OCI-LY1 (cell line): ENCODE results near the gene INTS15.

Experiments used
- H2AFZ ChIP-seq: fragments of 200-600 bp; sonication (generic), shearing (Covaris generic); 2 replicates; pipeline ENCODE4 v1.6.0; 2014; ENCODE audit warnings: antibody characterized with exemption, mild to moderate bottlenecking, low read length
- H3F3A ChIP-seq: fragments of 200-600 bp; sonication (generic), shearing (Covaris generic); 2 replicates; pipeline ENCODE4 v1.6.0; 2014; ENCODE audit warnings: mild to moderate bottlenecking, antibody characterized with exemption, low read length, moderate library complexity; ENCODE audit not compliant: insufficient read depth
- H3K27ac ChIP-seq: fragments of 200-600 bp; sonication (generic); 2 replicates; pipeline ENCODE4 v1.5.1; 2014; ENCODE audit warnings: low read length, mixed run types, mild to moderate bottlenecking, low read depth; ENCODE audit not compliant: poor library complexity, severe bottlenecking
- H3K27me3 ChIP-seq: fragments of 200-600 bp; sonication (generic); 2 replicates; pipeline ENCODE4 v1.6.0; 2014; ENCODE audit warnings: antibody characterized with exemption, mild to moderate bottlenecking, low read length, moderate library complexity; ENCODE audit not compliant: insufficient read depth
- H3K36me3 ChIP-seq: fragments of 200-600 bp; sonication (generic); 2 replicates; pipeline ENCODE4 v1.6.1; 2014; ENCODE audit warnings: mild to moderate bottlenecking, antibody characterized with exemption, low read length, moderate library complexity, mixed read lengths; ENCODE audit not compliant: insufficient read depth
- H3K4me1 ChIP-seq: fragments of 200-600 bp; sonication (generic); 2 replicates; pipeline ENCODE4 v1.5.1; 2014; ENCODE audit warnings: mild to moderate bottlenecking, low read length, moderate library complexity; ENCODE audit not compliant: insufficient read depth, severe bottlenecking
- H3K4me2 ChIP-seq: fragments of 200-600 bp; sonication (generic), shearing (Covaris generic); 2 replicates; pipeline ENCODE4 v1.6.1; 2014; ENCODE audit warnings: low read length
- H3K4me3 ChIP-seq: fragments of 200-600 bp; sonication (generic); 2 replicates; pipeline ENCODE4 v1.5.1; 2014; ENCODE audit warnings: low read length, low read depth, mild to moderate bottlenecking, mixed read lengths; ENCODE audit not compliant: poor library complexity, severe bottlenecking
- H3K79me2 ChIP-seq: fragments of 200-600 bp; shearing (Covaris generic); 2 replicates; pipeline ENCODE4 v1.6.1; 2016; ENCODE audit warnings: mixed run types, low read length, mixed read lengths; ENCODE audit not compliant: insufficient read depth
- H3K9ac ChIP-seq: fragments of 200-600 bp; sonication (generic), shearing (Covaris generic); 2 replicates; pipeline ENCODE4 v1.6.1; 2014; ENCODE audit warnings: mild to moderate bottlenecking, low read length, mixed read lengths
- H3K9me2 ChIP-seq: fragments of 200-600 bp; sonication (generic), shearing (Covaris generic); 2 replicates; pipeline ENCODE4 v1.6.1; 2014; ENCODE audit warnings: low read depth, mild to moderate bottlenecking, low read length, mixed read lengths
- H3K9me3 ChIP-seq: fragments of 200-600 bp; shearing (Covaris generic); 2 replicates; pipeline ENCODE4 v1.6.1; 2014; ENCODE audit warnings: low read length, mixed read lengths
- H4K20me1 ChIP-seq: fragments of 200-600 bp; sonication (generic), shearing (Covaris generic); 2 replicates; pipeline ENCODE4 v1.6.0; 2016; ENCODE audit warnings: mild to moderate bottlenecking, low read length; ENCODE audit not compliant: insufficient read depth
- CTCF ChIP-seq: fragments of 200-600 bp; sonication (generic), shearing (Covaris generic); IDR thresholded peaks from 2 replicates; pipeline ENCODE4 v1.5.1; 2017; ENCODE audit warnings: mild to moderate bottlenecking, antibody characterized with exemption, low read length, moderate library complexity, mixed read lengths
- EZH2 ChIP-seq: fragments of 200-600 bp; sonication (generic), shearing (Covaris generic); IDR thresholded peaks from 2 replicates; pipeline ENCODE4 v1.8.0; 2017; ENCODE audit warnings: borderline replicate concordance, mixed run types, mild to moderate bottlenecking, antibody characterized with exemption, low read length, moderate library complexity, mixed read lengths

INTS15 gene

GRCh38 chr7:6647541-6647940 is 57.7 kb downstream of the INTS15 start:
- Histone ChIP-seq H4K20me1 (no peaks in the 10 kb centered on the region), H3K36me3 (peaks cover 91% of the 10 kb centered on the region), H3K9ac (no peak overlapping the region), H3K4me2 (no peak overlapping the region), H3K4me1 (no peaks in the 10 kb centered on the region), H3K4me3 (no peak overlapping the region), H3K27ac (no peak overlapping the region), H3K9me2 (no peaks in the 10 kb centered on the region), H3K27me3 (no peaks in the 10 kb centered on the region), H3K9me3 (0 out of 2 replicates have a peak, but pooled peaks cover 4% of the 10 kb centered on the region), H3K79me2 (no peaks in the 10 kb centered on the region), H3F3A (no peaks in the 10 kb centered on the region), H2AFZ (no peak overlapping the region)
- TF ChIP-seq EZH2 (no peak), CTCF (no peak)

- Histone ChIP-seq H3K79me2 (no peaks in the 10 kb centered on the region), H3K4me1 (no peaks in the 10 kb centered on the region), H2AFZ (no peak overlapping the region), H4K20me1 (no peaks in the 10 kb centered on the region), H3K9me3 (0 out of 2 replicates have a peak, but pooled peaks cover 4% of the 10 kb centered on the region), H3K4me2 (no peak overlapping the region), H3K9ac (no peak overlapping the region), H3K9me2 (no peaks in the 10 kb centered on the region), H3K4me3 (no peak overlapping the region), H3K27me3 (no peaks in the 10 kb centered on the region), H3K27ac (no peak overlapping the region), H3K36me3 (peaks cover 91% of the 10 kb centered on the region), H3F3A (no peaks in the 10 kb centered on the region)
- TF ChIP-seq CTCF = no peak
- TF ChIP-seq EZH2 = no peak
These were observed 58.4 kb downstream of the INTS15 start for GRCh38 chr7:6648066-6648814.

GRCh38 chr7:6648815-6649104 is 58.9 kb downstream of the INTS15 start:
- H3K27me3 ChIP-seq = no peaks in the 10 kb centered on the region
- H3K4me3 ChIP-seq = no peak overlapping the region
- no peaks in the 10 kb centered on the region for H3K79me2 ChIP-seq
- H3K9ac ChIP-seq = no peak overlapping the region
- no peaks in the 10 kb centered on the region for H3K4me1 ChIP-seq
- TF ChIP-seq CTCF (no peak), EZH2 (no peak)
- no peak overlapping the region for H3K4me2 ChIP-seq
- H2AFZ ChIP-seq = no peak overlapping the region
- H3K9me3 ChIP-seq = 0 out of 2 replicates have a peak, but pooled peaks cover 4% of the 10 kb centered on the region
- no peaks in the 10 kb centered on the region for H3F3A ChIP-seq
- no peak overlapping the region for H3K27ac ChIP-seq
- peaks cover 86% of the 10 kb centered on the region for H3K36me3 ChIP-seq
- H4K20me1 ChIP-seq = no peaks in the 10 kb centered on the region
- H3K9me2 ChIP-seq = no peaks in the 10 kb centered on the region
